Measurements from ENCODE around the gene CATSPERD.

DNA sequence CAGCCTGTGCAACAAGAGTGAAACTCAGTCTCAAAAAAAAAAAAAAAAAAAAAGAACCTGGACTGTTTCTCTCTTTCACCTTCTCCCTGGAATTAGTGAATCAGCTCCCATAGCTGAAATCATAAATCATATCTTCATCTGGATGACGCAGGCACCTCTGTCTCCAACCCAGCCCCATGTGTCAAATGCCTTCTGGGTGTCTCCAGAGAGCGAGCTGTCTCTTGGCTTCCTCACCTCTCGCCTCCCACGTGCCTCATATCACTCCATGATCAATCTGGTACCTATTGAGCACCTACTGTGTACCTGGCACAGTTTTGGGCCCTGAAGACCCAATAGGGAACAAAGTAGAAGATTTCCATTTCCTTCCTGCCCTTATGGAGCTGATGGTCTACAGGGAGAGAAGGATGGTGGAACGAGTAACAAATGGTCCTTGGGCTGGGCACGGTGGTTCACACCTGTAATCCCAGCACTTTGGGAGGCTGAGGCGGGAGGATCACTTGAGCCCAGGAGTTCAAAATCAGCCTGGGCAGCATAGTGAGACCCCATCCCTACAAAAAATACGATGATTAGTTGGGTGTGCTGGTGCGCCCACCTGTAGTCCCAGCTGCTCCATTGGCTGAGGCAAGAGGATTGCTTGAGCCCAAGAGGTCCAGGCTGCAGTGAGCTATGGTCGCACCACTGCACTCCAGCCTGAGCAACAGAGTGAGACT is 37.1 kb upstream of the CATSPERD start:
- TF ChIP-seq, protein P1, sequence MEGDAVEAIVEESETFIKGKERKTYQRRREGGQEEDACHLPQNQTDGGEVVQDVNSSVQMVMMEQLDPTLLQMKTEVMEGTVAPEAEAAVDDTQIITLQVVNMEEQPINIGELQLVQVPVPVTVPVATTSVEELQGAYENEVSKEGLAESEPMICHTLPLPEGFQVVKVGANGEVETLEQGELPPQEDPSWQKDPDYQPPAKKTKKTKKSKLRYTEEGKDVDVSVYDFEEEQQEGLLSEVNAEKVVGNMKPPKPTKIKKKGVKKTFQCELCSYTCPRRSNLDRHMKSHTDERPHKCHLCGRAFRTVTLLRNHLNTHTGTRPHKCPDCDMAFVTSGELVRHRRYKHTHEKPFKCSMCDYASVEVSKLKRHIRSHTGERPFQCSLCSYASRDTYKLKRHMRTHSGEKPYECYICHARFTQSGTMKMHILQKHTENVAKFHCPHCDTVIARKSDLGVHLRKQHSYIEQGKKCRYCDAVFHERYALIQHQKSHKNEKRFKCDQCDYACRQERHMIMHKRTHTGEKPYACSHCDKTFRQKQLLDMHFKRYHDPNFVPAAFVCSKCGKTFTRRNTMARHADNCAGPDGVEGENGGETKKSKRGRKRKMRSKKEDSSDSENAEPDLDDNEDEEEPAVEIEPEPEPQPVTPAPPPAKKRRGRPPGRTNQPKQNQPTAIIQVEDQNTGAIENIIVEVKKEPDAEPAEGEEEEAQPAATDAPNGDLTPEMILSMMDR (IDR thresholded peaks at IDR 0.05) = no peak
- TF ChIP-seq ZFX (IDR thresholded peaks at IDR 0.05; ENCODE audit: borderline replicate concordance) = no peak
